Stimulated activated CD8-positive, alpha-beta memory T cell treated with anti-CD3 and anti-CD28 coated beads, Interleukin-4, amount 100 ng/mL, for 4 hours (primary cell): Measurements from ENCODE around the gene HPSE2.

Experiments used
- DNase-seq, 2 donors: peaks; one replicate each; pipeline ENCODE4 v3.0.0-alpha.2; 2020; ENCODE audit warnings: low read depth in 2 of 2, low spot score in 1 of 2

HPSE2 gene

GRCh38 chr10:98855403-98856189 lies 380.1 kb downstream of the HPSE2 start:
- DNase-seq: no peak

GRCh38 chr10:98852686-98853085 lies 383.0 kb downstream of the HPSE2 start:
- DNase-seq: no peak

- DNase-seq: no peak
These were observed 387.3 kb downstream of the HPSE2 start for GRCh38 chr10:98848361-98848760.

- DNase-seq: no peak
These were observed 388.9 kb downstream of the HPSE2 start for GRCh38 chr10:98846787-98847186.

- no peak for DNase-seq
These were observed 402.1 kb downstream of the HPSE2 start for GRCh38 chr10:98833542-98833941.

GRCh38 chr10:98832738-98833137 lies 402.9 kb downstream of the HPSE2 start:
- no peak for DNase-seq

- no peak for DNase-seq
These were observed 403.5 kb downstream of the HPSE2 start for GRCh38 chr10:98832196-98832595.

- DNase-seq: no peak
These were observed 404.3 kb downstream of the HPSE2 start for GRCh38 chr10:98831391-98831790.

- no peak for DNase-seq
These were observed 409.9 kb downstream of the HPSE2 start for GRCh38 chr10:98825741-98826140.

- DNase-seq: no peak
These were observed 418.3 kb downstream of the HPSE2 start for GRCh38 chr10:98817396-98817795.

GRCh38 chr10:98815039-98815885 lies 420.4 kb downstream of the HPSE2 start:
- DNase-seq: no peak

- no peak for DNase-seq
These were observed 421.2 kb downstream of the HPSE2 start for GRCh38 chr10:98814470-98814869.

- DNase-seq: no peak
These were observed 427.3 kb downstream of the HPSE2 start for GRCh38 chr10:98808282-98808892.

- no peak for DNase-seq
These were observed 435.4 kb downstream of the HPSE2 start for GRCh38 chr10:98800263-98800662.

GRCh38 chr10:98795467-98795866 lies 440.2 kb downstream of the HPSE2 start:
- DNase-seq: no peak

- no peak for DNase-seq
These were observed 444.8 kb downstream of the HPSE2 start for GRCh38 chr10:98790817-98791216.

GRCh38 chr10:98778277-98778759 lies 457.3 kb downstream of the HPSE2 start:
- DNase-seq: no peak

GRCh38 chr10:98758463-98758862 lies 477.2 kb downstream of the HPSE2 start:
- no peak for DNase-seq

- no peak for DNase-seq
These were observed 487.4 kb downstream of the HPSE2 start for GRCh38 chr10:98748298-98748697.

- DNase-seq: no peak
These were observed 490.0 kb downstream of the HPSE2 start for GRCh38 chr10:98745645-98746044.

- no peak for DNase-seq
These were observed 515.1 kb downstream of the HPSE2 start for GRCh38 chr10:98720551-98720950.

- DNase-seq: no peak
These were observed 522.1 kb downstream of the HPSE2 start for GRCh38 chr10:98713586-98713985.
